HCT116 (cell line): Measurements from ENCODE around the gene APBA2.

Experiments used
- CTCF ChIP-seq, 3 experiments: fragments of 200-600 bp in 1 of 3; sonication (generic) in 1 of 3; IDR thresholded peaks in 2 of 3; conservative IDR thresholded peaks in 1 of 3; 2 replicates each; pipeline ENCODE4 v1.5.1; 2012 to 2017; ENCODE audit warnings: low read depth in 2 of 3, low read length in 2 of 3, antibody characterized with exemption in 1 of 3, borderline replicate concordance in 1 of 3, control low read depth in 1 of 3, mild to moderate bottlenecking in 1 of 3, mixed read lengths in 1 of 3, mixed run types in 1 of 3, moderate library complexity in 1 of 3; ENCODE audit not compliant: insufficient read depth in 1 of 3
- EGR1 ChIP-seq: IDR thresholded peaks from 2 replicates; pipeline ENCODE4 v1.6.1; 2012; ENCODE audit warnings: low read depth
- POLR2A ChIP-seq: IDR thresholded peaks from 2 replicates; pipeline ENCODE4 v1.7.0; 2011; ENCODE audit warnings: borderline replicate concordance; ENCODE audit not compliant: insufficient read depth, insufficient read length; ENCODE audit errors: extremely low read depth
- POLR2AphosphoS5 ChIP-seq: IDR thresholded peaks from 2 replicates; pipeline ENCODE4 v1.6.1; 2011; ENCODE audit warnings: mild to moderate bottlenecking, low read depth, low read length, moderate library complexity

GRCh38 chr15:29123171-29123570, 237.4 kb downstream of the APBA2 start:
- TF ChIP-seq CTCF (IDR thresholded peaks at IDR 0.05 in 2 of 3, conservative IDR thresholded peaks at IDR 0.05 in 1 of 3; ENCODE audit: borderline replicate concordance in 1 of 3, insufficient read depth in 1 of 3, low read depth in 2 of 3, low read length in 2 of 3) (no peak), POLR2AphosphoS5 (no peak), POLR2A (no peak), EGR1 (no peak)
